PC-9 (cell line): ENCODE data around the gene RHBDL1. TPM values are rescaled to one million over a fixed set of nuclear protein-coding genes. Genes with fewer than 3 reads are reported as not detected.
A peak's percentile ranks its signal among the peaks of the same experiment; 100 is the strongest.

Experiments
- BruUV-seq: library from RNA; stranded (reverse); fragments of 400-500 nt; replicated peaks from 2 replicates; lab custom pipeline; 2021; lab: Mats Ljungman, UMichigan
- CTCF ChIA-PET: fragments of 300-600 bp; sonication (Branson Sonifier 250); formaldehyde crosslinking; loops from one replicate; lab custom pipeline; 2022; ENCODE audit warnings: antibody characterized with exemption; lab: Charles Lee
- POLR2A ChIA-PET: fragments of 300-600 bp; sonication (Branson Sonifier 250); formaldehyde crosslinking; loops from one replicate; lab custom pipeline; 2022; ENCODE audit warnings: antibody characterized with exemption; ENCODE audit not compliant: unreplicated experiment; lab: Charles Lee
- DNase-seq, 2 experiments: peaks; one replicate each; pipeline versions ENCODE4 v3.0.0 to v3.0.0-alpha.2; 2015 to 2022; ENCODE audit warnings: mixed read lengths in 1 of 2
- H2AFZ ChIP-seq: fragments of 200-600 bp; sonication (generic); 2 replicates; pipeline ENCODE4 v1.8.1; 2017; ENCODE audit warnings: antibody characterized with exemption
- H3F3A ChIP-seq: fragments of 200-600 bp; sonication (generic); 2 replicates; pipeline ENCODE4 v1.8.1; 2017; ENCODE audit warnings: antibody characterized with exemption, mild to moderate bottlenecking, low read depth; ENCODE audit not compliant: insufficient read depth
- H3K27ac ChIP-seq: fragments of 200-600 bp; sonication (generic); 2 replicates; pipeline ENCODE4 v1.6.1; 2016; ENCODE audit warnings: mixed run types
- H3K27me3 ChIP-seq: fragments of 200-600 bp; sonication (generic); 2 replicates; pipeline ENCODE4 v1.6.1; 2016; ENCODE audit warnings: low read depth, mixed run types; ENCODE audit not compliant: insufficient read depth
- H3K36me3 ChIP-seq: fragments of 200-600 bp; sonication (generic); 2 replicates; pipeline ENCODE4 v1.6.1; 2016; ENCODE audit warnings: low read depth, mixed run types
- H3K4me1 ChIP-seq: fragments of 200-600 bp; sonication (generic); replicated peaks from 2 replicates; pipeline ENCODE4 v1.6.1; 2016; ENCODE audit warnings: mixed run types; ENCODE audit not compliant: insufficient read depth
- H3K4me2 ChIP-seq: fragments of 200-600 bp; sonication (generic); 2 replicates; pipeline ENCODE4 v1.6.1; 2017; ENCODE audit warnings: mixed run types
- H3K4me3 ChIP-seq: fragments of 200-600 bp; sonication (generic); 2 replicates; pipeline ENCODE4 v1.6.1; 2016; ENCODE audit warnings: mixed run types
- H3K79me2 ChIP-seq: fragments of 200-600 bp; sonication (generic); 2 replicates; pipeline ENCODE4 v1.6.1; 2017; ENCODE audit warnings: low read depth, mixed run types
- H3K9me2 ChIP-seq: fragments of 200-600 bp; sonication (generic); 2 replicates; pipeline ENCODE4 v1.8.1; 2017; ENCODE audit warnings: mild to moderate bottlenecking; ENCODE audit not compliant: insufficient read depth
- H3K9me3 ChIP-seq: fragments of 200-600 bp; sonication (generic); 2 replicates; pipeline ENCODE4 v1.8.1; 2016; ENCODE audit warnings: low read depth; ENCODE audit not compliant: insufficient read depth
- H4K20me1 ChIP-seq: fragments of 200-600 bp; sonication (generic); 2 replicates; pipeline ENCODE4 v1.8.1; 2017; ENCODE audit not compliant: insufficient read depth
- CTCF ChIP-seq: fragments of 200-600 bp; sonication (generic); conservative IDR thresholded peaks from 2 replicates; pipeline ENCODE4 v1.6.1; 2017; ENCODE audit warnings: mixed run types, antibody characterized with exemption, mild to moderate bottlenecking, moderate library complexity
- EZH2 ChIP-seq: fragments of 200-600 bp; sonication (generic); IDR thresholded peaks from 2 replicates; pipeline ENCODE4 v1.8.0; 2017; ENCODE audit warnings: antibody characterized with exemption, low read depth
- intact Hi-C: fragments of 100-400 bp; cut with micrococcal nuclease; formaldehyde crosslinking; loops from one replicate; pipeline ENCODE4 v1.10.0; 2022; ENCODE audit not compliant: unreplicated experiment
- total RNA-seq: library from RNA; stranded (reverse); gene quantifications from 2 replicates; pipeline ENCODE4 v1.2.3, GENCODE V29; 2021

The RHBDL1 gene
- total RNA-seq, 1 experiment from 2014 or later = 18.1 TPM

- Histone ChIP-seq H3K9me3 (no peaks in the 10 kb centered on the region), H3K9me2 (no peaks in the 10 kb centered on the region), H4K20me1 (no peaks in the 10 kb centered on the region; the same call in 1 of the 2 replicates), H3K79me2 (peaks cover 21% of the 10 kb centered on the region), H3K27ac (no peak overlapping the region), H3F3A (peaks cover 16% of the 10 kb centered on the region; the same call in 1 of the 2 replicates), H3K27me3 (no peaks in the 10 kb centered on the region), H3K4me3 (peak overlapping the region; percentile 88), H3K4me1 (peaks cover 9% of the 10 kb centered on the region; the same call in 1 of the 2 replicates), H3K4me2 (peak overlapping the region; percentile 96), H2AFZ (peak overlapping the region; percentile 85), H3K36me3 (no peaks in the 10 kb centered on the region)
- CTCF ChIA-PET = interaction anchor here (0.5 kb wide), 1 partner anchor 272 kb away, joined by 6 read pairs; the partner anchor contains the start of gene NME4
- DNase-seq = no peak
- TF ChIP-seq CTCF (no peak), EZH2 (no peak)
- POLR2A ChIA-PET = interaction anchor here (0.6 kb wide), 1 partner anchor 12 kb away, joined by 5 read pairs; no protein-coding TSS in a partner anchor
- intact Hi-C loops = loop anchor here (1.0 to 5.0 kb wide), 2 partner anchors 9 to 41 kb away; no protein-coding TSS in a partner anchor
- BruUV-seq = no TSS peak
Measured at GRCh38 chr16:668519-669171, 6.8 kb upstream of the RHBDL1 start.

GRCh38 chr16:669666-670065 lies 5.8 kb upstream of the RHBDL1 start:
- CTCF ChIA-PET = no interaction called here
- Histone ChIP-seq H3K4me2 (peak overlapping the region; percentile 96; the same call in 1 of the 2 replicates), H3K9me3 (no peaks in the 10 kb centered on the region), H3F3A (peaks cover 16% of the 10 kb centered on the region; the same call in 1 of the 2 replicates), H3K9me2 (no peaks in the 10 kb centered on the region), H3K79me2 (peaks cover 21% of the 10 kb centered on the region), H3K27ac (no peak overlapping the region), H3K4me1 (peaks cover 9% of the 10 kb centered on the region; the same call in 1 of the 2 replicates), H3K36me3 (no peaks in the 10 kb centered on the region), H4K20me1 (no peaks in the 10 kb centered on the region; the same call in 1 of the 2 replicates), H3K27me3 (no peaks in the 10 kb centered on the region), H3K4me3 (no peak overlapping the region), H2AFZ (no peak overlapping the region)
- intact Hi-C loops = loop anchor here (1.0 to 5.0 kb wide), 2 partner anchors 8 to 42 kb away; no protein-coding TSS in a partner anchor
- no peak for DNase-seq
- POLR2A ChIA-PET = no interaction called here
- TF ChIP-seq CTCF = no peak
- no peak for TF ChIP-seq EZH2
- no TSS peak for BruUV-seq

GRCh38 chr16:670485-671352 lies 4.8 kb upstream of the RHBDL1 start:
- H4K20me1 ChIP-seq = no peaks in the 10 kb centered on the region; the same call in 1 of the 2 replicates
- DNase-seq = no peak
- no peaks in the 10 kb centered on the region for H3K36me3 ChIP-seq
- TF ChIP-seq EZH2 (no peak), CTCF (no peak)
- peaks cover 9% of the 10 kb centered on the region; the same call in 1 of the 2 replicates for H3K4me1 ChIP-seq
- no peaks in the 10 kb centered on the region for H3K9me3 ChIP-seq
- H3K27ac ChIP-seq = no peak overlapping the region
- no peak overlapping the region for H3K4me3 ChIP-seq
- no peak overlapping the region for H3K4me2 ChIP-seq
- intact Hi-C loops = no loop called here
- no peak overlapping the region for H2AFZ ChIP-seq
- H3K27me3 ChIP-seq = no peaks in the 10 kb centered on the region
- BruUV-seq = no TSS peak
- ChIA-PET CTCF (interaction anchor here (0.6 kb wide), 1 partner anchor 334 kb away, joined by 6 read pairs; no protein-coding TSS in a partner anchor), POLR2A (interaction anchor here (0.6 kb wide), 2 partner anchors 38 to 300 kb away, joined by 3 to 4 read pairs; no protein-coding TSS in a partner anchor)
- H3K9me2 ChIP-seq = no peaks in the 10 kb centered on the region
- peaks cover 21% of the 10 kb centered on the region for H3K79me2 ChIP-seq
- H3F3A ChIP-seq = peaks cover 16% of the 10 kb centered on the region; the same call in 1 of the 2 replicates
